Choroid plexus epithelial cell (primary cell): ENCODE measurements around the gene RASSF4.

Source experiments
- DNase-seq: peaks from one replicate; pipeline ENCODE4 v3.0.0-alpha.2; 2010; ENCODE audit warnings: low read depth
- H3K4me3 ChIP-seq: 2 replicates; pipeline ENCODE4 v1.5.1; 2011; ENCODE audit warnings: low read depth, mild to moderate bottlenecking, control low read depth, low read length, moderate library complexity
- CTCF ChIP-seq: conservative IDR thresholded peaks from 2 replicates; pipeline ENCODE4 v1.5.1; 2011; ENCODE audit warnings: low read depth, mild to moderate bottlenecking, control low read depth, inconsistent platforms, low read length, moderate library complexity

The RASSF4 gene

DNA sequence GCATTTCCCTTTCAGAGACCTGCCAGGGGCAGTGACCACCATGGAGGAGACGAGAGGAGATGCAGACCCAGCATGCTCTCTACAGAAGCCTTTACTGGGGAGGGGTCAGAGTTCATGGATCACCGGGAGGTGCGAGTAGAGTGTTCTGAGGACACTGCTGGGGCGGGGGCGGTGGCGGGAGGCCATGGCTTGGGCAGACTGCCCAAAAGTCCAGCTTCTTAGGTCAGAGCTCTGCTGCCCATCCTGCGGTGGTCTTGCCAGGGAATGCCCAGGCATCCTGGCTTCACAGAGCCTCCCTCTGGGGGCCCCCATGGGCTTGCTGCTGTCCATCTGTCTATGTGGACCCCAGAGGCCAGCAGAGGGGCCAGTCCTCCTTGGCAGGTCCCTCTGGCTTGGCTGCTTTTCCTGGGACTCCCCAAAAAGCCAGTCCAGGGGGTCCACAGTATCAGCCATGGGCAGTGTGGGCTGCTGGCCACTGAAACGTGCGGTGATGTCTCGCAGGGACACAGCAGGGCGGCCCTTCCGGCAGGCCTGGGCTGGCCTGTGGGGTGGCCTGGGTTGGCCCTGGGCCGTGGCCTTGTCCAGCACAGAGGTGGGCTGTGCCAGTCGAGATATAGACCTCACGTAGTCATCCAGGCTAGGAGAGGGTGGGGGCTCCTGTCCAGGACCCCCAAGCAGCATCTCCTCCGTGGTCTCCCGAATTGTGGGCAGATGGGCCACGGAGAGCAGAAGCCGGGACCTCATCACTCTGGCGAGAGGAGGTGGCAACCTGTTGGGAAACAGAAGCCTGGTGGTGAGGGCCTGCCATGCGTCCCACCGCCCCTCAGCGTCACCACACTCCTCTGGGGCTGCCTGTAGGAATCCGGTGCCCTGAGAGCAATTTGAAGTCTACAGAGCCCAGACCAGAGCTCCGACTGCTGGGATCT lies 17.9 kb downstream of the RASSF4 start:
- DNase-seq = peak; percentile 39
- H3K4me3 ChIP-seq = peak overlapping the region; percentile 64
- no peak for TF ChIP-seq CTCF

- DNase-seq = no peak
- peak overlapping the region; percentile 64 for H3K4me3 ChIP-seq
- TF ChIP-seq CTCF = no peak
These were observed 18.6 kb downstream of the RASSF4 start for GRCh38 chr10:44978213-44978569.

DNA sequence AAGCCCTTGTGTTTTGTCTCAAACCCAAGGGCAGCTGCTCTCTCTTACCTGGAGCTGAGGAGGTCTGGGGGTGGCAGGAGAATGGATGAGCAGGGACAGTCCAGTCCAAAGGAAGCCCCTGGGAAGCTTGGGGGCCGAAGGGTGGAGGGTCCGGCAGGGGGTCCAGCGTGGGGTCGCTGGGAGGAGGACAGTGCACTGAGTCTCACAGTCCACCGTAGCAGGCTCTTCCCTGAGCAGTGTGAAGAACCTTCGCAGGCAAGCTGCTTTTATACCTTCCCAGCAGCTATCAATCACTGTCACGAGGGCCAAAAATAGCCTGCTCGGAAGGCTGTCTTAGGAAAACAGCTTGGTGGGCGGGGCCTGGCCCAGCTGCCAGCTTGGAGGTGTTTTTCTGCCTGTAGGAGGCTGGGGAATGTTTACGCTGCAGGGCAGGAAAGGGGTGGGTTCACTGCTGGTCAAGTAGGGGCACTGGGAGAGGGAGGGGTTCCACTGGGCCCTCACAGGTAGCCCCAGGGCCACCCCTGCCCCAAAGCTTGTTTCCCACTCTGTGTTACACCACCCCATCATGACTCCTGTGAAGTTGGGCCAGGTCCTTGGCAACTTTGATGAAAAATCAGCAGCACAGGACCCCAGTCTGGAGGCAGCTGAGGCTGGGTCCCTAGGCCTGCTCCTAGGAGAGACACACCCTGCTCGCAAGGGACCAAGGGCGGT lies 19.1 kb downstream of the RASSF4 start, which contains the start of gene DEPP1:
TSS of gene DEPP1 (minus strand) at position 240 of the 711 bp plus-strand sequence. CDS start 779 bp downstream, outside the sequence.
- peak within 1 kb of the TSS; percentile 64 for H3K4me3 ChIP-seq
- DNase-seq = peak; percentile 96

DNA sequence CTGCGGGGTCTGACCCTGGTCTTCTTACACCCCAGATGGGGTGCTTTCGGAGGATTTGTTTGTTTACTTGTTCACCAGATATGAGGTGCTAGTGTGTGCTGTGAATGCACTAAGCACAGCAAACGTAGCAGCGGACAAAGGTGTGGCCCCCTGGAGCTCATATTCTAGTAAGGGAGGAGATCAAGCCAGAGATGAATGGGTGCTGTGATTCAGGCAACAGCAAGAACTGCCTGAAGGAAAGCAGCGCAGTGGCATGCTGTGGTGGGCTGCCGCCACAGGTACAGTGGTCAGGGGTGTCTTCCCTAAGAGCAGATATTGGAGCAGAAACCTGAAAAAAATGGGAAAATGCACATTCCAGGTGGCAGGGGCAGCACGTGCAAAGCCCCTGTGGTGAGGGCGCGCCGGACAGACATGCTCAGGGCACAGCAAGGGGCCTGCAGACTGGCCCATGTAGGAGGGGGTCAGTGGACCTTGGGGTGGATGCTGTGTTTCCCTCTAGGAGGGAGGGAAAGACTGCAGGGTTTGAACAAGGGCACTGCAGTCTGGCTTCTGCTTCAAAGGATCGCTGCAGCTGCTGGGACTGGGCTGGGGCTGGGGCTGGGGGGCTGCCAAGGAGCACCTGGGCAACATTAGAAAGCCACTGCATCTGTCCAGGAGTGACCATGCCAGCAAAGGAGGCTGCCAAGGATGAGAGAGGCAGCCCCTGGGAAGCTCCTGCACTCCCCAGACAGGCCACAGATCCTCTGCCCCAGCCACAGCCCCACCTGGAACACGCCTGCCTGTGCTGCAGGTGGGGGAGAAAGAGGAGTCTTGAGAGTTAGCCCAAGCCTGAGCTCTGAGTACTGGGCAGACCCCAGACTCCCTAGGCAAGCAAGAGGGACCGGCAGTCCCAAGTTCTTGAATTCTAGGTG lies 19.9 kb downstream of the RASSF4 start:
- DNase-seq = no peak
- no peak for TF ChIP-seq CTCF

More for the DNA sequence above, 19.1 kb downstream of the RASSF4 start, which contains the start of gene DEPP1:
- TF ChIP-seq CTCF = peak; percentile 26

GRCh38 chr10:44980309-44981171 lies 20.9 kb downstream of the RASSF4 start:
- DNase-seq = no peak
- no peak overlapping the region for H3K4me3 ChIP-seq
- TF ChIP-seq CTCF = no peak

More for the DNA sequence above, 19.9 kb downstream of the RASSF4 start:
- no peak overlapping the region for H3K4me3 ChIP-seq
